Mammary epithelial cell (primary cell): ENCODE data around the gene PTPRS.

Experiments used
- CTCF ChIP-seq, 2 donors: IDR thresholded peaks in 1 of 2; conservative IDR thresholded peaks in 1 of 2; 2 replicates each; pipeline ENCODE4 v1.5.1; 2011 to 2012; ENCODE audit warnings: inconsistent platforms in 2 of 2, low read length in 2 of 2, mild to moderate bottlenecking in 2 of 2, control low read depth in 1 of 2, low read depth in 1 of 2; ENCODE audit not compliant: insufficient read depth in 1 of 2; ENCODE audit errors: extremely low read depth in 1 of 2
- EZH2 ChIP-seq: IDR thresholded peaks from 2 replicates; pipeline ENCODE4 v1.6.1; 2012; ENCODE audit warnings: low read length, inconsistent platforms, borderline replicate concordance

GRCh38 chr19:5329141-5329540 lies 11.5 kb downstream of the PTPRS start:
- TF ChIP-seq CTCF (conservative IDR thresholded peaks at IDR 0.05 in 1 of 2, IDR thresholded peaks at IDR 0.05 in 1 of 2; ENCODE audit: extremely low read depth in 1 of 2, insufficient read depth in 1 of 2, low read depth in 1 of 2, low read length in 2 of 2) (no peak), EZH2 (no peak)
